NCI-H510A (cell line): Measurements from ENCODE around the gene AQR.
"Not testable (repeated sequence)": the region's sequence is repeated elsewhere in the genome, so short reads cannot be mapped to it uniquely, and the experiment has no call there.

Source experiments
- DNase-seq: peaks from one replicate; lab custom pipeline; 2025; lab: John Stamatoyannopoulos, UW

Gene AQR

DNA sequence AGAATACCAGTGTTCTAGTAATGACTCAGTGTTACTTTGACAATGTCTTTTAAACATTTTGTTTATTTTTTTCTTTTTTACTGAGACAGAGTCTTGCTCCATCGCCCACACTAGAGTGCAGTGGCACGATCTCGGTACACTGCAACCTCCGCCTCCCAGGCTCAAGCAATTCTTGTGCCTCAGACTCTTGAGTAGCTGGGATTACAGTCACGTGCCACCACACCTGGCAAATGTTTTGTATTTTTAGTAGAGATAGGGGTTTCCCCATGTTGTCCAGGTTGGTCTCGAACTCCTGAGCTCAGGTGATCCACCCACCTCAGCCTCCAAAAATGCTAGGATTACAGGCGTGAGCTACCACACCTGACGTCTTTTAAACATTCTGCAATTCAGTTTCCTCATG is 15.7 kb downstream of the AQR start:
- no peak for DNase-seq

DNA sequence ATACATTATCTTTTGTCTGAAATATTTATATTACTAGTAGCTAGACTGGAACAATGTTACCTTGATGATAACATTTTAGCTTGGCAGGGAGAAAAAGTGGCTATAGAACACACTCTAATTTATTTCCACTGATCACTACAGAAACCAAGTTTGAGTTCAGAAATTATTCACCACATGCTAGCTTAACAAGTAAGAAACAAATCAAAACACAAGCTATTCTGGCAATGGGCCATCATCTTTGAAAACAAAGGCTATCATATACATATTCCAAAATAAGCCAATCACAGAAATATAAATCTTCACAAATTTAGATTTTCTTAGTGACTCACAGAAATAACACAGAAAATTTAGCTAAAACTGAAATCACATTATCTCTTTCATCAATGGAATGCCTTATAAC is 17.1 kb downstream of the AQR start:
- DNase-seq, result no peak

DNA sequence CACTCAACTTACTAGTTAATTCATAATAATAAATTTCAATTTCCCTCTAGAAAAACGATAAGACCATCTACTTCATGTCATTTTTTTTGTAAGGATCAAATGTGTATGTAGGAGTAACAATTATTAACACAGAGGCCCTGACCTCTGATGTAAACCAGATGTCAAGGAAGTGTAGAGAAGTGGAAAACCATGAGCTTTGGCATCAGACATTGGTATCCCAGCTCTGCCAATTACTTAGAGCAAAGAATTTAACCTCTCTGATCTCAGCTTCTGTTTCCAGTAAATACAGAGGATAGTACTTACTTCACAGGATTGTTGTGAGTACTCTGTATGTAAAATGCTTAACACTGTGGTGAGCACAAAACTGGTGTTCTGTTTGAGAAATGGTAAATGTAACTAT is 17.5 kb downstream of the AQR start:
- DNase-seq, result no peak

DNA sequence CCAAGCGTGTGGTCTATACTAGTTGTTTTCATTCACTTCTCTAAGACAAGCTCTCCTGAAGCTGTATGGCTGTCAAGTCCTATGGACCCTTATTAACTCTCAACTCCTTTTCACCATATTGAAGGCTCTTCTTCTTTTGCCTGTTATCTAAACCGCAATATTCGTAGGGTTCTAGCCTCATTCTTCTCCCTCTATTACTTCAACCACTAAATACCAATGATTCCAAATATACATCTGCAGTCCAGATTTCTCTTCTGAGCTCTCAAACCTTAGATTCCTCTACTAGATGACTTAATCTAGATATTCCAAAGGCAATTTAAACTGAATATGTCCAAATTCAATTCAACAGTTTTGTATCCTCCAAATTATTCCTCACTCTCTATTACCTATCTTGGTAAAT is 24.6 kb downstream of the AQR start:
- DNase-seq, result no peak

DNA sequence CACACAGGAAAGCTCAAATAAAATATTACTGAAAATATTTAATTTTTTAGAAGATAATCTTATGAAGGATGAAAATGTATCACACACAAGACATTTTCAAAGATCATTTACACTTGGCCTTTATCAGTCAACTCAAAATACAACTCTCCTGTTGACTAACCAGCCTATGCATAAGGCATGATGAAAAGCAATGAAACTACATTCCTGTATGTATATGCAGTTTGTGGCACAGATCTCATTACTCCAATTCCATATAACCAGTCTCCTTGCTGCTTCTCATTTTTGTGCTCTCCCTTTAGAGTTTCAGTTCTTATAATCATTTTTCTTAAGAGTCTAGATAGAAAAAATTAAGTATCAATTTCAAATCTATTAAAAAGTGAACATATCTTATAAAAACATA is 25.8 kb downstream of the AQR start:
- DNase-seq, result no peak

DNA sequence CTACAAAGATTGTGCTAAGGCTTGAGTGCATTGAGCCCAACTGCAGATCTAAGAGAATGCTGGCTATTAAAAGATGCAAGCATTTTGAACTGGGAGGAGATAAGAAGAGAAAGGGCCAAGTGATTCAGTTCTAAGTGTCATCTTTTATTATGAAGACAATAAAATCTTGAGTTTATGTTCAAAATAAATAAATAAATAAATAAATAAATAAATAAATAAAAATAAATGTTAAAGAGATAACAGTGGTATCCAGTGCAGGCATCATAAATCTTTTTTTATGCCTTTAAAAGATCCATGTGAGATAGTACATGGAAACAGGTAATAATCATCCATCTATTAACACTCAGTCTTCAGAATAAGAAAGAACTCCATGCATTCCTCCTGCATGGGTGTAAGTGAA is 26.3 kb downstream of the AQR start:
- DNase-seq, result not testable (repeated sequence)

DNA sequence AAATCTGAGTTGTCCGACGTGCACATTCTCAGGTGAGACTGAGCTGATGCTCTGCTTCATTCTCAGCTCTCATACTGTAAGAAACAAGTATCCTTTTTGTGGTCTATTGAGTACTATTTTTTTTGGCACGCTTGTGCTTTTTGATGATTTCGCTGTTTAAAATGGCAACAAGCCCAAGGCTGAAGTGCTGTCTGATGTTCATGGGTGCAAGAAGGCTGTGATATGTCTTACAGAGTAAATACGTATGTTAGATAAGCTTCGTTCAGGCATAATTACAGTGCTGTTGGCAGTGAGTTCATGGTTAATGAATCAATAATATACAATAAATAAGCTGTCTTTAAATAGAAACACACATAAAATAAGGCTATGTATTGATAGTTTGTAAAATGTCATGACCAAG is 27.2 kb downstream of the AQR start:
- no peak for DNase-seq

DNA sequence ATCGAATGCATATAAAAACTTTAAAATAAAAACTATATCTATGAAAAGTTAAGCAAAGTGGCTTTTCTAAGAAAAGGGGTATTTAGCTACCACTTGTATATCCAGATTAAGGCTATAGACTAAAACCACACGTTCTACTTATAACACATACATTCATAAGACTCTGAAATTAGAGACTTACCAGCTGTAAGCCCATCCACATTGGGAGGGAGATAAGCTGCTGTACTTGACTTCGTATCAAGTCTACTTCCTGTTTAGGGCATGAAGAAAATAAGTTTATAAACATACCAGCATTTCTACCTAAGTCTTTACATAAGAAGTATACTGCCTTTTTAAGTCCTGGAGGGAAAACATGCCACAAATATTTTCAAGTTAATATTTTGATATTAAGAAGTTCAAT is 27.7 kb downstream of the AQR start:
- DNase-seq, result no peak

DNA sequence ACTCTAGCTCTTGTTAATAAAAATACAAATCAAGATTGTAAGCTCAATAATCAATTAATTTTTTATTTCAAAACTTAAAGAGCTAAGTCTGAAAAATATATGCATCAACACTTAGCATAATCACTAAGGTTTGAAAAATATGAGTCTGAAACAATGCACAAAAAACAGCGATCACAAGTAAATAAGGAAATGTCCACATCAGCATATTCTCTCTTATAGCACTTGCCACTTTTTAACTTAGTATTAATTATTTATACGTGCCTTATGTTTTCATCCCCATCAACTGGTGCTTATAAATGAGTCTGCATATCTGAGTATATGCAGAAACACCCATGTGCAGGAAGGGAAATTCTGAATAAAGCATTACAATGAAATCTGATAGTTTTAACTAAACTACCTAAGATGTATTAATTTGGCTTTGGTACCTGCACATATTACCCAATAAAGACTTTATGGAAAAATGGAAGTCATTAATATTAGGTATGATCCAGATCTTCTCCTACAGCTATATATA is 28.3 kb downstream of the AQR start:
- no peak for DNase-seq

DNA sequence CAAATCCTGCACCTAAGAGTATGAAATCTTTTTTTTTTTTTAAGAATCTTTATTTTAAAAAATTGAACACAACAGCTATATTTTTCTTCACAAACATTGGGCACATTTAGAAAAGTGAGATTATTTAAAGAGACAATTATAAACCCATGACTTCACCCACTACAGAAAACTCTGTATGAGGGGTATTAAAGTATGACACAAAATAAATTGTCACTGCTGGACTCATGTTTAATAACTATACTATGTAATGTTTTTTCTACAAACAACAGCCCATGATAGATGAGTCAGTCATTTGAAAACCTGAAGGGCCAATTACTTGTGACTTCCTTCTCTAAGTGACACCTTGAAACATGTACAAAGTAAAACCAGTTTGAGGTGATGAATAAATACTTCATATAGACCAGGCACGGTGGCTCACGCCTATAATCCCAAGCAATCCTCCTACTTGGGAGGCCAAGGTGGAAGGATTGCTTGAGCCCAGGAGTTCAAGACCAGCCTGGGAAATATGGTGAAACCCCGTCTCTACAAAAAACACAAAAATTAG is 36.0 kb downstream of the AQR start:
- no peak for DNase-seq

DNA sequence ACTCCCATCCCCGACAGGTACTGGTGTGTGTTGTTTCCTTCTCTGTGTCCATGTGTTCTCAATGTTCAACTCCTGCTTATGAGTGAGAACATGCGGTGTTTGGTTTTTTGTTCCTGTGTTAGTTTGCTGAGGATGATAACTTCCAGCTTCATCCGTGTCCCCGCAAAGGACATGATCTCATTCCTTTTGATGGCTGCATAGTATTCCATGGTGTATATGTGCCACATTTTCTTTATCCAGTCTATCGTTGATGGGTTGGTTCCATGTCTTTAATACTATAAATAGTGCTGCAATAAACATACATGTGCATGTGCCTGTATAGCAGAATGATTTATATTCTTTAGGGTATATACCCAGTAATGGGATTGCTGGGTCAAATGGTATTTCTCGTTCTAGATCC is 41.2 kb downstream of the AQR start:
- not testable (repeated sequence) for DNase-seq

DNA sequence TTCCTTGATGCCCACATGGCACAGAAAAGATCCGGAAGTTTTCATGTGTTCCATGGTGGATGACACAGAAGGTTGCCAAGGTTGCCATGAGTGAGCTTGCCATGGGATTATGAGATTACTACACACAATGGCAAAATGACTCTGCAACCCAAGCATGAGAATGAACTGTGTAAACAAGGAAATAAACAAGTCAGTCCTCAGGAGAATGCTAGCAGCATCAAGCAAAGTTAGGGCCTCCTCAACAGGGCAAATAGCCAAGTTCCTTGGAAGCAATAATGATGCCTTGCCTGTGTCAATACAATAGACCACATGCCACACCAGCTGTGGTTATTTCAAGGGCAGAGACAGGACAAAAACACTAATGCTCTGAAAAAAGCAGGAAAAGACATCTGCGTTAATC is 41.8 kb downstream of the AQR start:
- no peak for DNase-seq

DNA sequence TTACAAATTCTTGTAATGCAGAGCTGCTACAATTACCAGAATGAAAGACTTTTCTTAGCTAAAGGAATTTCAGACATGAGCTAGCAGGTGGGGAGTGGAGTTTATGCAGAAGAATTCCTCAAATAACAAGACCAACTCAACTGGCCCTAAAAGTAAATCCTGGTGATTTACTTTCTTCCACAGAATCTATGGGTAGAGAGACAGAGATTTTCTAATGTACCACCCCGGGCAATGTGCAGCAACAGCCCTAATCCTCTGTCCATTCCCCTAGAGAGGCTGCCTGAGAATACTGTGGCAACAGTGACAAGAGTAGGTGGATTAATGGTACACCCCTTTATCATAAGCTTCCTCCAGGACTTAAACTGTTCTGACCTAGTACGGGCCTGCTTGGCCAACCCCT is 55.2 kb downstream of the AQR start:
- DNase-seq, result no peak

DNA sequence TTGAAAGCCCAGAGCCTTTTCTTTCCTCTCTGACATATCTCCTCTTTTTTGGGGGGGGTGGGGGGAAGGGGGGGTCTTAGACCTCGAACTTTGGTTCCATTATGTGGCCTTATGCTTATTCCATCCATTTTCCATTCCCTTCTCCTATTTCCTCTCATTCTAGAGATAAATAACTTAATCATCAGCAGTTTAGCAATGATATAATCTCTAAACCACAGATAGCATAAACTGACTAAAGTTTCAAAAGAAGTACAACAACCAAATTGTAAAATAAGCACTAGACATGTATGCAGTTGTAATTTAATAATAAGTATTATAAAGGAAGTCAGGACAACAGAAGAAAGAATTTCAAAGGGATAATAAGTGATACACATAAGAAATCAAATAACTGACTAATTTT is 64.5 kb downstream of the AQR start:
- no peak for DNase-seq

DNA sequence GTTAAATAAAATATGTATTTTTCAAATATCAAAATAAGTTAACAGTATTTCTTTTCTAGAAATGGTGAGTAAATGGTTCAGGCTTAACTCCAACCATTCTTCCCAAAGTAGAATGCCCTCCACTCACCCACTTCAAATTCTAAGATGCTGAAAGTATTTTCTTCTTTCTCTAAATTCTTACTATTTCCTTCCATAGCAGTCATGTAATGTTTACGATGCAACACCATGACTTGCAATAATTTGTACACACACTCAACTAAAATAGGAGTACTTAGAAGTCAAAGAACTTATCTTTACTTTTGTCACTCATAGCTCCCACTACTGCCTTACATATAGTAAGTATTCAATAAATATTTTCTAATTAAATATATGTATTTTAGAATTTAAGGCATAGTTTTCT is 65.0 kb downstream of the AQR start:
- no peak for DNase-seq

DNA sequence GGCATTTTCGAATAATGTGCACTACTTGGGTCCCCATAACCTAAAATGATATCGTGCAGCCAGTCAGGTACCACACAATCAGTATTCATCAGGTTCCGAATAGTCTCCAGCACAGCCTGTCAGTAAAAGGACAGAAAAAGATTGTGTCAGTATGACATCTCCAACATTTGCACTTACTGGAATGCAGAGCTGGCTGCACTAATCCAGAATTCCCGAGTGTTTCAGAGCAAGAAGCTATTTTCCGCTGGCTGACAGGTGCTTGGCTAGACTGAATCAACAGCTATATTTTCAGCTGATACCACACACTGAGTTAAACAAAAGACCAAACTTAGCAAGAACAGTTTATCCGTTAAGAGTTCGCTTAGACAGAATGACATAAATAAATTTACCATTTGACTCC is 68.8 kb downstream of the AQR start:
- no peak for DNase-seq

DNA sequence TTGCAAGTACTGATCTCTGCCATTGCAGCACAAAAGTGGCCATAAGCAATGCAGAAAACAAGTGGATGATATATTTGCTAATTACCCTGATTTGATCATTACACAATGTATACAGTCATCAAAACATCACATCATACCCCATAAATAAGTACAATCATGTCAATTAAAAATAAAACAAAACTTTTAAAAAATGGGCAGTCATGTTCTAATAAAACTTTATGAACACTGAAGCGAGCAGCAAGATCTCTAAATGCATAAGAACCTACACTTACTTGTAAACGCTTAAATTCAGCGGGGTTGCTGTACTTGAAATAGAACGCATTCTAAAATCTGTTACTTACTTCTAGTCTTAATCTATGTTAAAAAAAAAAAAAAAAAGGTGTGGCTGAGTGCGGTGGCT is 73.4 kb downstream of the AQR start:
- no peak for DNase-seq

DNA sequence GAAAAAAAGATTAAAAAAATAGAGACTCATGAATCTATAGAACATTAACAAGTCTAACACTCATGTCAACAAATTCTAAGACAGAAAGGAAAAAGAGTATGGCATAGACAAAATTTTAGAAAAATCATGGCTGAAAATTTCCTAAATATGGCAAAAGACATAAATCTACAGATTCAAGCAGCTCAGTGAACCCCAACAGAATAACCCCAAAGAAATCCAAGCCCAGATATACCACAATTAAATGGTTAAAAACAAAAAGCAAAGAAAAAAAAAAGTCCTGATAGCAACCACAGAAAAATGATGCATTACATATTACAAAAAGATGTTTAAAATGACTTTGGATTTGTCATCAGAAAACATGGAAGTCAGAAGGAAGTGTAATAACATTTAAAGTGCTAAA is 75.6 kb downstream of the AQR start:
- DNase-seq, result no peak

DNA sequence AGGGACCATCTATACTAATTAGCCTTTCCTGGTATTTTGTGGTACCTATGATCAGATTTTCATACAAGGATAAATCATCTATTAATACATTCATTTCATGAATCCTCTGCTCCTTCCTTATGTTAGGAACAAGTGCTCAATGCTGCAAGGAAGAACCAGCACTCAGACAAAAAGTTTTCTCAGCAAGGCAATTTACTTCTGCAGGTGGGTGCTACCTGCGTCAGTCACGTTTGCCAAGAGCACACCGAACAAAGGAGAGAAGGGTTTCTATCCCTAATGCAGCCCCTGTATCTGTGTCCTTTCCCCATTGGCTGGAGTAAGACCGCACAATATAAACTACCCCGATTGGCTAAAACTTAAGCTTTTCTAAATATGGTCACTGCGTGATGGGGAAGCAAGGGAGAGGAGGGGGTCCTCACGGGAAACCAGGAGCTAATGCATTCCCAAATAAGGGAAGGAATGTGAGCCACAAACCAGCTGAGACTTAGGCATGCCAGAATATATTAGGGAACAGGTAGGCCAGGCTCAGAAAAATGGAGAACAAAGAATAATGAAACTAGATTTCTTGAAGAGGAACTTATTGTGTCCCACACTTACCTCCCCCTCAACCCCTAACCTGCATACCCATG is 76.5 kb downstream of the AQR start:
- no peak for DNase-seq

DNA sequence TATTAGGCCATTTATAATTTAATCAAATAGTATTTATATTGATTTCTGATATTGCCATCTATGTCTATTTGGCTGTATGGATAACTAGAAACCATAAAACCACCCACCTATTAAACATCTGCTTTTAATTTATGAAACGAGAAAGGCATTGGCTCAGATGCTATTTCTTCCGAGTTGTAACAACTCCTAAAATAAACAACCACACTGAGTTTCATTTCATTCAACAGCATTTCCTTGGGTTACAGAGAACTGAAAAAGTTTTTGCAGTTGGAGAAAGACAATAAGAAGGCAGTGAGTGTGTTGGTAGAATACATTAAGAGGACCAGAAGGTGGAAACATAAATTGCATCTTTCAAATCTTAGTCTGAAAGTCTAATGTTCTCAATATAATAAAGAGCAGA is 79.1 kb downstream of the AQR start:
- no peak for DNase-seq

DNA sequence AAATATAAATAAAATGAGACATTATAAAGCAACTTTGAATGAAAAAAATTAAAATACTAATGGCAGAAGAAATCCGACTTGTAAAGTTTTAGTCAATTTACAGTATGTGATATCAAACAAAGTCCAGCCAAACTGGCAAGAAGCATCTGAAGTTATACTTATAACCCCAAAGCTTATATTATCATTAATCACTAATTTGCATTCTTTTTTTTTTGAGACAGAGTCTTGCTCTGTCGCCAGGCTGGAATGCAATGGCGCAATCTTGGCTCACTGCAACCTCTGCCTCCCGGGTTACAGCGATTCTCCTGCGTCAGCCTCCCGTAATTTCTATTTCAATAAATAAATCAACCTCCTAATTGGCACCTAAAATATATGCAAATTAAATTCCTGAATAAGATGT is 80.1 kb downstream of the AQR start:
- no peak for DNase-seq

DNA sequence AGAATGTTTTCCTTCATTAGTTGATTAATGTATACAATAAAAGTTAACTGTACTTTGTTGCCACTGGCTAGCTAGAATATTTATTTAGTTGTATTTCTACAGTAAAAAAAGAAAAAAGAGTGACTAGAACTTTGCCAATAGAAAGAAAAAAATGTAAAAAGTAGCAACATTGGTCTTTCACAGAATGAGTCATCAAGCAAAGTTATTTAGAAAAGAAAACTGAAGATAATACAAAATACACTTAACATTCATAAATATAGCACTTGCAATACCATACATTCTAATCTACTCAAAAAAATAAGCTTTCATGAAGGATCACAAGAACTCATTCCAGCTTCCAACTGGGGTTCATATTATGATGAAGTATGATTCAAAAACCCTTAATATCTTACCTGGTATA is 83.4 kb downstream of the AQR start:
- DNase-seq, result no peak

DNA sequence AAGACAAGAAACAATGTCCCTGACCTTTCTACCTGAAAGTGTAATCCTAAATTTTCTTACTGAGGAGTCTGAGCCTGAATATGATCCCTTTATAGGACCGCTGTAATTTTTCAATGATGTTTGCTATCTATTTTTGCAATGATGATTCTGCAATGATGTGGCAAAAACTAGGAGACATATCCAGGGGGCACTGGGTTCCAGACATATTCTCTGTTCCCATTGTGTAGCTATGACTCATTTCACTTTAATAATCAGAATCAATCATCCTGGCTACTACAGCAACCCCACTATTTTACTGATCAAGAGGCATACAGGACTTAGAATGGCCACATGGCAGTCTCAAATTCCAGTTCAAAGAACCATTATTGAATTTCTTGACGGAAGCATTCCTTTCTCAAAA is 85.9 kb downstream of the AQR start:
- no peak for DNase-seq

DNA sequence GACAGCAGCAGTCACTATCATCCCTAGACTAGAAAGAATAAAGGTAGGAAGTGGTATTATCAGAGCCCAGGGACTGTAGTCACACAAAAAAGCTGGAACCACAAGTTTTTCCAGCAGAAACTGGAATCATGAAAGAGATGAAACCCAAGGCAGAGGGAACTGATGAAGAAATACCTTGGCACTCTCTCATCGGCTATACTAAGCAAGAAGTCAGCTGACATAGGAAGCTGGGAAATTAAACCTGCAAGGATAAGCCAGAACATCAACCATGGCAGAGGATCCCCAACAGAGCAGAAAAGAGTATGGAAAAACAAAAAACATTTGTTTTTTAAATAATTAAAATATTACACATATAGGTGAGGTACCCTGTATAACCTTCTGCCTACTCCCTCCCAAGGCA is 86.5 kb downstream of the AQR start:
- no peak for DNase-seq
